HS-27A (cell line): ENCODE data around the gene ST7.

Experiments
- DNase-seq: peaks from one replicate; pipeline ENCODE4 v3.0.0-alpha.2; 2012; ENCODE audit warnings: low read depth, missing footprints

Gene ST7

DNA sequence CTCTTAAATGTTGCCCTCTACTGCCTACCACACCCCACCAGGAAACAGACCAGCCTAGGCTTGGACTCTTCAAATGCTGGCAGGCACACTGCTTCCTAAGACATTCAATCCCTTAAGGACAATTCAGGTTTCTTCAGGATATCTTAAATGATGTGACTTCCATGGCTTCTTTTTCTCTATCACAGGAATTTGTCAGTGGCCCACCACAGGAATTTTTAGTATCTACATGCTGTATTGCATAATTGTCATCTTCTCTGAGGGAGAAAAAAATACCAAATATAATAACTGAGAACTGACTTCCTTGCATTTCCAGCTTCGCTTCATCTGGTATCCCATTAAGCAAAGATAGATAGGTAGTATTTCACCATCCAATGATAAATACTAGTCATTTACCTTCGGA lies 240.3 kb downstream of the ST7 start:
- no peak for DNase-seq

GRCh38 chr7:117194445-117194844 lies 241.1 kb downstream of the ST7 start:
- no peak for DNase-seq

GRCh38 chr7:117195361-117196029 lies 242.2 kb downstream of the ST7 start:
- DNase-seq: no peak

- DNase-seq: no peak
These were observed 246.8 kb downstream of the ST7 start for GRCh38 chr7:117200132-117200531.

GRCh38 chr7:117200786-117201458 lies 247.6 kb downstream of the ST7 start:
- no peak for DNase-seq

DNA sequence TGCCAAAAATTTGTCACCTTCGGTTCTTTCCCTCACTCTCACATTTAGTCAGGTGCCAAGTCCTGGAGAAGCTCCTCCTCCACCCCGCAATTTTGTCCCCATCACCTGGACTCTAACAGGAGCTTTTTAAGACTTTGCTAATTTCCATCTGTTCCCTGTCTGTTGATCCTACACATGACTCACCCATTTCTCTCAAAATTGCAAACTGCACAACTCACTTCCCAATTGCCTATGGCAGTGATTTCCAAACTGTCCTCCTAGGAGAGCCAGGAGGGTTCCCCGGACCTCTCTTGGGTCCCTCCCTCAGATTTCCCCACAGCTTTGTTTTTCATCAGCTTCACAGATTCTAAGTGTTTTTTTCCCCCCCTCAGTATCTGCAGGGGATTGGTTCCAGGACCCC lies 249.2 kb downstream of the ST7 start:
- DNase-seq: no peak

- no peak for DNase-seq
These were observed 249.9 kb downstream of the ST7 start for GRCh38 chr7:117203205-117203604.

DNA sequence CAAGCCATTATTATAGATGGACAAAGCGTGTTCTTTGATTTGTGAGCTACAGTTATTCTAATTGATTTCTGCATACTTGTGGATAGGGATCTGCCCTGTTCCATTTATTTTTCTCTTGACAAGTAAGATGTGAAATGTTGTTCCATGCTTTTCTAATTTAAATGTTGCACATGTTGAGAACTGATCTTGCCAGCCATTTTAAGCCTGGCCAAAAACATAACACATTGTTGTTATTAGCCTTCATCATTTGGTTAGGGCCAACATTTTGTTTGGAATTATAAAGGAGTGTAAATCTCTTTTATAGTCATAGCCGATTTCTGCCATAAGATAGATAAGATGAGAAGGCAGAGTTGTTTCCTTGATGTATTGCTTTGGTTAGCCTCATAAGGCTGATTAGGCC lies 252.6 kb downstream of the ST7 start:
- no peak for DNase-seq

GRCh38 chr7:117208257-117208656 lies 255.0 kb downstream of the ST7 start:
- DNase-seq: no peak

GRCh38 chr7:117210397-117210796 lies 257.1 kb downstream of the ST7 start:
- no peak for DNase-seq

DNA sequence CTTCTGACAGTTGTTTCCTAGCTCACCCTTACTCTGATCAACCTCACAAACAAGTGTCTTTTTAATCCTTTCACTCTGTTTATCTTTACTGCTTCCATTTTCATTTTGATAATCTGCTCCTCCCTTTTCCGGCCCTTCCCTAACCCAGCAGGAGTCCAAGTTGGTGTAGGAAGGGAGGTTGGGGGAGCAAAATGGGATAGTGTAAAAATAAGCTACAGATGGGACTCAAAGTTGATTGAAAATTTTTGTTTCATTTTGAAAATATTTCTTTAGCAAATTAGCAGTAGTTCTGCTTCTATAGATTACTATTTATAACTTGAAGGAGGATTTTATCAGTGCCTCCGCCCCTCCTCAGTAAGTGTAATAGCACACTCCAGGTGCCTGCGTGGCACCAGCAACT lies 257.6 kb downstream of the ST7 start:
- DNase-seq: no peak

- no peak for DNase-seq
These were observed 258.3 kb downstream of the ST7 start for GRCh38 chr7:117211614-117212013.

- no peak for DNase-seq
These were observed 259.9 kb downstream of the ST7 start for GRCh38 chr7:117212969-117213877.

GRCh38 chr7:117216010-117216409 lies 262.7 kb downstream of the ST7 start:
- no peak for DNase-seq

GRCh38 chr7:117216436-117217069 lies 263.3 kb downstream of the ST7 start:
- no peak for DNase-seq

DNA sequence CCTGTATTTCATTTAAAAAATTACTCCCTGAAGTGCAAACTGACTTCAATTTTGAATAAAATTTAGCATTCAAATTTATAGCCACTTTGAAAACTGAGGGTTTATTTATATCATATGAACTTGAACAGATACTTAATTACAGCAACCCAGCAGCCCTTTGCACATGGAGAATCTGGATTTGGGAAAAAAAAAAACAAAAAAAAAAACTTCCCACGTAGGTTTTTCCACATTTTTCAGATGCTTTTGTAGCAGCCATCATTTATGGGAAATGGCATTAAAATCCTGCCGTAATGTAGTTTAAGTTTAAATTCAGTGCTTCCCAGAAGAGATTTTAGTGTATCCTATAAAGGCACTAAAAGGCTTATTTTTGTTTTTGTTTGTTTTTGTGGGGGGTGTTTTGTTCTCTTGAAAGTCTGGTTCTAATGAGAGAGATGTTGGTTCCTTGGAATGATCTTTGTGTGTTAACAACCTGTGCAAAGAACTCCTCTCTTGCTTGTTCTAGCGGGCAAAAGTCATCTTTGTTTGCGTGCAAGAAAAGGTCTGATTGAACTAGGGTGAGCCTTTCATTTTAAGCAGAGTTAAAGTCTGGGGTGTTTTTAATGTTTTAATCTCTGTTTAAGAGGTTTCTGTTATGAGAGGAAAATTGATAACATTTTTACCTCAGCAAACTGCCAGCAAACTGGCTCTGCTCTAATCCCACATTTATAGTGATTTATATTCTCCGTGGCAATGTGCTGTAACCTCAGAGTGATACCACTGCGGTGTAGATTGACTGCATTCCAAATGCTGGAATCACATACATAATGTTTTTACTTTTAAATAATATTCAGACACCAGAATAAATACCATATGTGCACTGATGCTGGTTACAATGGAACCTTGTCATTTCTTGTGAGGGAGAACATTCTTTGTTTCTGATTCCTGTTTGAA lies 264.1 kb downstream of the ST7 start:
- DNase-seq: no peak

GRCh38 chr7:117218700-117219099 lies 265.4 kb downstream of the ST7 start:
- no peak for DNase-seq

DNA sequence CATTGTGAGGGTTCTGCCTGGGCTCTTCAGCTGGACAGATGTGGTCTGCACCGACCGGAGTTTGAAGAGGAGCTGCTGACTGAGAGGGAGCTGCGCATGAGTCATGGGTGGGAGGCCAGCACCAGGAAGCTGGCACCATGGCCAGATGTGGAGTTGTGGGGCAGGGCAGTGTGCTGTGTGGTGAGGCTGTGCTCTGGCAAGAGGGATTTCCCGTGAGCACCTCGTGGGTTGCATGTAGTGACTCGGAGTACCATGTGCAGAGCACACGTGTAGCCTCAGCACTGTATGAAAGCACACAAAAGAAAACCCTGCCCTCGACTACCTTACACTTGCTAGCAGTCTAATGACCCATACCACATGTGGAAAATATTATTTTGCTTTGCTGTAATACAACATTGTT lies 266.2 kb downstream of the ST7 start:
- DNase-seq: no peak

DNA sequence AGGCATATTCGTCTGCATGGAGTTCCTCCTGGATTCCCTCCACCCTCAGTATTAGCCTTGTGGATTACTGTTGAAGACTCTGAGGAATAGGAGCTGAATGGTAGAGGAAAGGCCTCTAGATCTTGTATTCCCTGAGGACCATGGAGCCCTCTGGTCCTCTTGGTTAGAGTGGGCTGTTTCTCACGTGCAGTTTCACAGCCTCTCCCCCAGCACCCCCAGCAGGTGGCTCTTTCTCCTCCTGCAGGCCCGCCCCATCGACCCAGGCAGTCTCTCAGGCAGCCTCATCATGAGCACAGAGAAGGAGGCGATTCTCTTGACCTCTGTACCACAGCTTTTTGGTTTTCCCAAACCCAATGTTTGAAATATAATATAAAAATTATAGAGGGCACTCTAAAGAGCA lies 267.5 kb downstream of the ST7 start:
- no peak for DNase-seq

DNA sequence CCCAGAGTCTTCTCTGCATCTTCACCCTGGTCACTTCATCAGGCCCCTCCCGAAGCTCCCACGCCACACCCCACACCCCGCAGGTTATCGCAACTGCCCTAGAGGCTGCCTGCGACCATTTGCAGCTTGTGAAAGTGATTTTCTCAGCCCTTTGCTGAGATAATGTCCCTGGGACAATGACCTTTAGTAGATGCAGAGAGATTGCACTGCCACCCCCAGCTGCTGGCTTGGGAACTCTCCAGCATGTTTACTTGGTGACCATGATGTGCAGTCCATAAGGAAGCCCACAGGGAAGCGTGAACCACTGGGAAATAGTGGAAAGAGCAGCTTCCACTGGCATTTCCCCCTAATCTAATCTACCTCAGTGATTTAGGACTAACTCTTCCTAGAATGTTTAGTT lies 272.2 kb downstream of the ST7 start:
- no peak for DNase-seq

DNA sequence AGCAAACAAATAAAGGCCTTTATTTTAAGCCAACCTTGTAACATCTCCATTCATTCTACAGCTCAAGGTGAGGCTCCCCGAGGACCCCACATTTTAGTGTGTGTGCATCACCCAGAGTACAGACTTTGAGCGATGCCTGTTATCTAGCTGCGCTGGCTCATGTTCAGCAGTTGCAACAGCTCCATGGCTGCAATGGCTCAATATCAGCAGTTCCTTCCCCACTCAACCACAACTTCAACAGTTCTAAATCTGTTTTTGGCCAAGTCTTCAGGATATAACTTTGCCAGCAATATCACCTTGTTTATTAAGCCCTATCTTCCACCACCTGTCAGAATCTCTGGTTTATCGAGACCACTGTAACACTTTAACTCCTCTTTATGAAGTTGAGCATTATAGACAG lies 273.8 kb downstream of the ST7 start:
- DNase-seq: no peak
